ENCODE results near the gene CCDC195.
A peak's percentile ranks its signal among the peaks of the same experiment; 100 is the strongest.
"Not testable (repeated sequence)": the region's sequence is repeated elsewhere in the genome, so short reads cannot be mapped to it uniquely, and the experiment has no call there.

CCDC195 gene

DNA sequence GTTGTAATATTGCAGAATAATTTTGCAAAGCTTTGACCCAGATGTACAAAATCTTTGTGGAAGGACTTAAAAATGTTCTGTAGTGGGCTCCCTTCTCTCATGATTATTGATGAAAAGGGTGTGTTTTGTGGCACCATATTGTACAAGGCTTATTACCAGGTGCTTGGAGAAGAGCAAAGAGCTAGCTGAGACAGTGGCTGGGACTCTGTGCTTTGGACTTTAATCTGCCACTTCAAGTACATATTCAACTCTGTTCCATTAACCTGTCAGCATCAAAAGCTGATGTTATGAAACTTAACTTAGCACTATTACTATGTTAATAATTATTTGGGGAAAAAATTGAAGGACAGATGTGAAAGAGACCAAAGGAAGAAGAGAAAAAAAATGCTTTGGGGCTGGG lies 31.0 kb downstream of the CCDC195 start:
- in situ Hi-C loops (cut with HindIII; ENCODE audit: low pct_unique_long_range_greater_than_20kb, low sequenced_read_pairs): no loop called here
- DNase-seq (ENCODE audit: low read depth in 1 of 2, low spot score in 1 of 2): no peak
- no peak for TF ChIP-seq JUND (IDR thresholded peaks at IDR 0.05; ENCODE audit: low read depth)

DNA sequence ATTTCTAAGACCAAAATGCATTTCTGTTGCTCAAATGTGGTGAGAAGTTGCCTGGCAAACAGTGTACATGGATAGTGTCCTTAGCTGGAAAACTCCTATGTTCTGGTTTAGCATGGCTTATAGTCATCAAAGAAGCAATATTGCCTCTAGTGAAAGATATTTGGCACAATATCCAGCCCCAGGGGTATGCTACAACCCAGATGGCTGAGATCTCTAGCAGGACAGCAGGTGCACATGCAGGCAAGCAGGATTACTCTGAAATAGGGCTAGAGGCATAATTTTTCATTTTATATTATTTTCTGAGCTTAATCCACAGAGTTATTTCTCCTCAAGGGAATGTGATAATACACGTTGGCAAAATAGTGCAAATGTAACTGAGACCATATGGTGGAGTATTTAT lies 34.0 kb downstream of the CCDC195 start:
- DNase-seq (ENCODE audit: low read depth in 1 of 2, low spot score in 1 of 2): peak in 1 of 2 experiments; percentile 1
- TF ChIP-seq JUND (IDR thresholded peaks at IDR 0.05; ENCODE audit: low read depth): no peak
- in situ Hi-C loops (cut with HindIII; ENCODE audit: low pct_unique_long_range_greater_than_20kb, low sequenced_read_pairs): no loop called here

DNA sequence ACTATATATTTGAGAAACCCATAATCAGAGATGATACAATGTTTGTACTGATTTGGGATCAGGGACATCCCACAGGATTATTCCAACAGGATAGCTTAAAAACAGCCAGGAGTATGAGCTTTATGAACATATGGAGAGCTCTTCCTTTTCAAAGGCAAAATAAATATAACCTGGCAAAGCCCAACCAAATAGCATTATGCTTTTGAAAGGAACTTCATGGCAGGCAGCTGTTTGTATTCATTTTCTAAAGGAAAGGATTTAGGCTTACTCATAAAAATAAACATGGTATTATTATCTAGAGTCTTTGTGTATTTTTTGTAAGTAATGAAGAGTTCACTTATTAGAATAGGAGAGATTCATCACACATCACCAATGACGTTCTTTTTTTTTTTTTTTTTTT lies 44.4 kb downstream of the CCDC195 start:
- DNase-seq (ENCODE audit: low read depth in 1 of 2, low spot score in 1 of 2): no peak
- TF ChIP-seq JUND (IDR thresholded peaks at IDR 0.05; ENCODE audit: low read depth): no peak
- in situ Hi-C loops (cut with HindIII; ENCODE audit: low pct_unique_long_range_greater_than_20kb, low sequenced_read_pairs): no loop called here

DNA sequence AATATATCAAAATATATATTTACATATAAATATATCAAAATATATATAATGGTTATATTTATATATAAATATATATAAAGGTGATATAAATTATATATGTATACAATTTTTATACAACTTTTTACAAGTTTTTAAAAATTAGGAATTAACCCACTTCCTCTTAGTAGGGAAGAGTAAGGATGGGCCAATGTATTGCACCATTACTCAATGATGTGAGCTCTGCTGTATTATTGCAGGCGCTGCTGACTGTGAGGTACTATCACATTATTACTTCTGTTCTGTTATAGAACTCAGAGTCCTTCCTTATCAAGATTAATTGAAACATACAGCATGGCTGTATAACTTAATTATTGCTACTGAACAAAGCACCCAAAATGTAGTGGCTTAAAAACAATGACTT lies 46.0 kb downstream of the CCDC195 start:
- no peak for TF ChIP-seq JUND (IDR thresholded peaks at IDR 0.05; ENCODE audit: low read depth)
- in situ Hi-C loops (cut with HindIII; ENCODE audit: low pct_unique_long_range_greater_than_20kb, low sequenced_read_pairs): no loop called here
- DNase-seq (ENCODE audit: low read depth in 1 of 2, low spot score in 1 of 2): no peak

DNA sequence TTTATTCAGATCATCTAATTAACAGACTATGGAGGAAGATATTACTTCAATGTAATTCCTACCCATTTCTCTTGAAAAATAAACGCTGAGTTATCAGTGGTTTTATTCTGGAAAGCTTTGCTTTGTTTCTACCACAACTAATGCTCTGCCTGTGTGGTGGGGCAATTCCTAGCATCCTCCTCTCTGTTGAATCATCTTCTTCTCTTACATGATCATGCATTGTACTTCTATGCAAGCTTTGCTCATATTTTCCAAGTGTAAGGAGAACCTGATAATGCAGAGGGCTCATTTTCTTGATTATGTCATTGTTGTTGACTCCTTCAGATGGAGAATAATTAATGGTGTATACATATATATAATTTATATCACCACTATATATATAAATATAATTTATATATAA lies 46.7 kb downstream of the CCDC195 start:
- in situ Hi-C loops (cut with HindIII; ENCODE audit: low pct_unique_long_range_greater_than_20kb, low sequenced_read_pairs): no loop called here
- DNase-seq (ENCODE audit: low read depth in 1 of 2, low spot score in 1 of 2): no peak
- no peak for TF ChIP-seq JUND (IDR thresholded peaks at IDR 0.05; ENCODE audit: low read depth)

DNA sequence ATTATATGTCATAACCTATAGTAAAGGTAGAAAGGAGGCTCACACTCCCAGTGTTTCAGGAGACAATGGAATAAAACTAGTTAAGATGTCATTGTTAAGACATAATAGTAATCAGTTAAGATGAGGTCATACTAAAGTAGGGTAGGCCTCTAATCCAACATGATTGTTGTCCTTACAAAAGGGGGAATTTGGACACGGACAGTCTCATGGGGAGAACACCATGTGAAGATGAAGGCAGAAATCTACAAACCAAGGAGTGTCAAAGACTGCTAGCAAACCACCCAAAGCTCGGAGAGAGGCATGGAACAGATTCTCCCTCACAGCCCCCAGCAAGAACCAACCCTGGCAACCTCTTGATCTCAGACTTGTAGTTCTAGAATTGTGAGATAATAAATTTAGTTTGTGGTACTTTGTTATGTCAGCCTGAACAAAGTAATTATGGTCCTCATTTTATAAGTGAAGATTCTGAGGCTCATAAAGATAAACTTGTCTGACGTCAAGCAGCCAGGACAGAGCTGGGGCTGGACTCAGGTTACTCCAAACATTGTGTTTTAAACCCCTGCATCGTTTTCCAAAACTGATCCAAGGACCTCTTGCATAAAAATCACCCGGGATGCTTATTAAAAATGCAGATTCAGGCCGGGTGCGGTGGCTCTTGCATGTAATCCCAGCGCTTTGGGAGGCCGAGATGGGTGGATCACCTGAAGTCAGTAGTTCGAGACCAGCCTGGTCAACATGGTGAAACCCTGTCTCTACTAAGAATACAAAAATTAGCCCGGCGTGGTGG lies 47.8 kb downstream of the CCDC195 start:
- TF ChIP-seq JUND (IDR thresholded peaks at IDR 0.05; ENCODE audit: low read depth): no peak
- DNase-seq (ENCODE audit: low read depth in 1 of 2, low spot score in 1 of 2): no peak
- in situ Hi-C loops (cut with HindIII; ENCODE audit: low pct_unique_long_range_greater_than_20kb, low sequenced_read_pairs): no loop called here

DNA sequence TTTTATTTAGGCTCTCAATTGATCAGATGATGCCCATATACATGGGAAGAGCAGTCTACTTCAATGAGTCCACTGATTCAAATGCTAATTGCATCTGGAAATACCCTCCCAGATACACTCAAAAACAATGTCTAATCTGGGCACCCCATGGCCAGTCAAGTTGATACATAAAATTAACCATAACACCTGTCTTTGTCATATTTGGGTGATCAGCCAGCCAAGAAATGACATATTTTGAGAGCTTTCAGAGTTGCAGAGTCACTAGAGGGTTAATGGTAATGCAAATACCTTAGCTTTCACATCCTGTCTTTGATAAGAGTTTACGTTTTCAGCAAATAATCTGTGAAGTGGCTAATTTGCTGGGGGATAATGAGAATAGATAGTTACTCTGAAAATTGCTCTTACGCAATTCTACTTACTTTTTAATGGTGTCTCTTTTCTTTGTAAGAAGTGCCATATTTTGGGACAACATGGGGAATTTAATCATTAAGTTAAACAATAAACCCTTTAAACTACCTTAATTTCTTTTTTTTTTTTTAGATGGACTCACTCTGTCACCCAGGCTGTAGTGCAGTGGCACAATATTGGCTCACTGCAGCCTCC lies 49.1 kb downstream of the CCDC195 start:
- in situ Hi-C loops (cut with HindIII; ENCODE audit: low pct_unique_long_range_greater_than_20kb, low sequenced_read_pairs): no loop called here
- DNase-seq (ENCODE audit: low read depth in 1 of 2, low spot score in 1 of 2): no peak
- TF ChIP-seq JUND (IDR thresholded peaks at IDR 0.05; ENCODE audit: low read depth): no peak

DNA sequence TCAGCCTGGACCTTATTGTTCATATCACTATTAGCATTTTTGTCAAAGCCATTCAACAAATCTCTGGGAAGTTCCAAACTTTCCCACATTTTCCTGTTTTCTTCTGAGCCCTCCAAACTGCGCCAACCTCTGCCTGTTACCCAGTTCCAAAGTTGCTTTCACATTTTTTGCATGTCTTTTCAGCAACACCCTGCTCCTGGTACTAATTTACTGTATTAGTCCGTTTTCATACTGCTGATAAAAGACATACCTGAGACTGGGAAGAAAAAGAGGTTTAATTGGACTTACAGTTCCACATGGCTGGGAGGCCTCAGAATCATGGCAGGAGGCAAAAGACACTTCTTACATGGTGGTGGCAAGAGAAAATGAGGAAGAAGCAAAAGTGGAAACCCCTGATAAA lies 52.8 kb downstream of the CCDC195 start:
- in situ Hi-C loops (cut with HindIII; ENCODE audit: low pct_unique_long_range_greater_than_20kb, low sequenced_read_pairs): not testable (repeated sequence)

DNA sequence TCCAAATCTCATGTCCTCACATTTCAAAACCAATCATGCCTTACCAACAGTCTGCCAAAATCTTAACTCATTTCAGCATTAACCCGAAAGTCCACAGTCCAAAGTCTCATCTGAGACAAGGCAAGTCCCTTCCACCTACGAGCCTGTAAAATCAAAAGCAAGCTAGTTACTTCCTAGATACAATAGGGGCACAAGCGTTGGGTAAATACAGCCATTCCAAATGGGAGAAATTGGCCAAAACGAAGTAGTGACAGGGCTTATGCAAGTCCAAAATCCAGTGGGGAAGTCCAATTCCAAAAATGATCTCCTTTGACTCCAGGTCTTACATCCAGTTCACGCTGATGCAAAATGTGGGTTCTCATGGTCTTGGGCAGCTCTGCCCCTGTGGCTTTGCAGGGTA lies 54.5 kb downstream of the CCDC195 start:
- in situ Hi-C loops (cut with HindIII; ENCODE audit: low pct_unique_long_range_greater_than_20kb, low sequenced_read_pairs); DNase-seq (ENCODE audit: low read depth in 1 of 2, low spot score in 1 of 2): not testable (repeated sequence)

More for the DNA sequence above, 52.8 kb downstream of the CCDC195 start:
- not testable (repeated sequence) for DNase-seq (ENCODE audit: low read depth in 1 of 2, low spot score in 1 of 2)

DNA sequence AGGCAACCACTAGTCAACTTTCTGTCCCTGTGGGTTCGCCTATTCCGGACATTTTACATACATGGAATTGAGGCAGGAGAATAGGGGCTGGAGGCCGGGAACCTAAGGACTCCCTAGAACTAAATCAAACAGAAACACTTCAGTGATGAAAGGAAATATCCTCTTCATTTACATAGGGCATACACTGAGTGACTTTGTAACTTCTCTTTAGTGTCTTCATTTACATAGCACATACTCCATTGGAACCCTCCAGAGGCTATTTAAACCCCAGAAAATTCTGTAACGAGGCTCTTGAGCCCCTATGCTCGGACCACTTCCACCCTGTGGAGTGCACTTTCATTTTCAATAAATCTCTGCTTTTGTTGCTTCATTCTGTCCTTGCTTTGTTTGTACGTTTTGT lies 56.5 kb downstream of the CCDC195 start:
- no peak for DNase-seq (ENCODE audit: low read depth in 1 of 2, low spot score in 1 of 2)
- in situ Hi-C loops (cut with HindIII; ENCODE audit: low pct_unique_long_range_greater_than_20kb, low sequenced_read_pairs): no loop called here
- no peak for TF ChIP-seq JUND (IDR thresholded peaks at IDR 0.05; ENCODE audit: low read depth)

DNA sequence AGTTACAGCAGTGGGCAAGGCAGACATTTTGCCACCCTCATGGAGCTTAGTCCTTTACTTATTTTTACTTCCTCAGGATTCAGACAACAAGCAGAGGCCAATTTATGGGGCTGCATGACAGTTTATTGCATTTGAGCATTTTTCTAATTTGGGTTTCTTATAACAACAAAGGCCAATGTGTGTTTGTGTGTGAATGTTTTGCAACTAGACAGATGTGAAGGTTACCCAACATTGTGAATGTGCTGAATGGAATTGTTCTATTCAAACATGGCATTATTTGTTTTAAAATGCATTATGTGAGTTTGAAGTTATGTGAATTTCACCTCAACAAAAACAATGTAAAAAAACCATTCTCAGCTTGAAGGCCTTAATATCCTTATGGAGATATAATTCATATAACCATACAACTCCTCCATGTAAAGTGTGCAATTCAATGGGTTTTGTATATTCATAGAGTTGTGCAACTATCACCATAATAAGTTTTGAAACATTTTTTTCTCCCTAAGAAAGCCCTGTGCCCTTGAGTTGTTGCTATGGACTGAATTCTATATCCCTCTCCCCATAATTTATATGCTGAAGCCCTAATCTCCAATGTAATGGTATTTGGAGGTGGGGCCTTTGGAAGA lies 57.3 kb downstream of the CCDC195 start:
- no peak for DNase-seq (ENCODE audit: low read depth in 1 of 2, low spot score in 1 of 2)
- no peak for TF ChIP-seq JUND (IDR thresholded peaks at IDR 0.05; ENCODE audit: low read depth)
- in situ Hi-C loops (cut with HindIII; ENCODE audit: low pct_unique_long_range_greater_than_20kb, low sequenced_read_pairs): no loop called here

DNA sequence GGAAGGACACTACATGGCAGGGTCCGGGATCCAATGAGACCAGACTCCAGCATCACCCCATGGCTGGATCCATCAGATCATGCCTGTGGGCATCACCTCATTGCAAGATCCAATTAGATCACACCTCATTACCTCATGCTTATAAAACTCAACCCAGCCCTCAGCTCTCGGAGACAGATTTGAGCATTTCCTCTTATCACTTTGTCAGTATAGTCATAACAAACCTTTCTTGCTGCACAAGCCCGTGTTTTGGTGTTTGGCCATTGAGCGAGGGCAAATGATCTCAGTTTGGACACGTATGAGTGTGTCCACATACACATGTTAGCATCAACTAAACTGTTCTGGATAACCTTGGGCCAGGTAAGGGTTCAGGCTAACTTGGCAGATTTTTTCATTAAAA lies 58.8 kb downstream of the CCDC195 start:
- in situ Hi-C loops (cut with HindIII; ENCODE audit: low pct_unique_long_range_greater_than_20kb, low sequenced_read_pairs): no loop called here
- no peak for TF ChIP-seq JUND (IDR thresholded peaks at IDR 0.05; ENCODE audit: low read depth)
- no peak for DNase-seq (ENCODE audit: low read depth in 1 of 2, low spot score in 1 of 2)

DNA sequence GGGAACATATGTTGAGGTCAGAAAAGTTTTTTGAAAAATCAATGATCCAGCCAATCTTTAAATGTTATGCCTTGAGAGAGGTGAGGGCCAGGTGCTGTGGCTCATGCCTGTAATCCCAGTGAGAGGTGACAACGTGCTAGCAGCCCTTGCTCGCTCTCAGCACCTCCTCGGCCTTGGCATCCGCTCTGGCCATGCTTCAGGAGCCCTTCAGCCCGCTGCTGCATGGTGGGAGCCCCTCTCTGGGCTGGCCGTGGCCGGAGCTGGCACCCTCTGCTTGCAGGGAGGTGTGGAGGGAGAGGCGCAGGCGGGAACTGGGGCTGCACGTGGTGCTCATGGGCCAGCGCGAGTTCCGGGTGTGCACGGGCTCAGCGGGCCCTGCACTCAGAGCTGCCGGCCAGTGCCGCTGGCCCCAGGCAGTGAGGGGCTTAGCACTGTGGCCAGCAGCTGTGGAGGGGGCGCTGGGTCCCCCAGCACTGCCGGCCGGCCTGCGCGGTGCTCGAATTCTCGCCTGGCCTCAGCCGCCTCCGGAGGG lies 61.1 kb downstream of the CCDC195 start:
- TF ChIP-seq JUND (IDR thresholded peaks at IDR 0.05; ENCODE audit: low read depth): no peak
- in situ Hi-C loops (cut with HindIII; ENCODE audit: low pct_unique_long_range_greater_than_20kb, low sequenced_read_pairs): no loop called here
- DNase-seq (ENCODE audit: low read depth in 1 of 2, low spot score in 1 of 2): no peak
